Measurements from ENCODE around the gene DEGS2.

DNA sequence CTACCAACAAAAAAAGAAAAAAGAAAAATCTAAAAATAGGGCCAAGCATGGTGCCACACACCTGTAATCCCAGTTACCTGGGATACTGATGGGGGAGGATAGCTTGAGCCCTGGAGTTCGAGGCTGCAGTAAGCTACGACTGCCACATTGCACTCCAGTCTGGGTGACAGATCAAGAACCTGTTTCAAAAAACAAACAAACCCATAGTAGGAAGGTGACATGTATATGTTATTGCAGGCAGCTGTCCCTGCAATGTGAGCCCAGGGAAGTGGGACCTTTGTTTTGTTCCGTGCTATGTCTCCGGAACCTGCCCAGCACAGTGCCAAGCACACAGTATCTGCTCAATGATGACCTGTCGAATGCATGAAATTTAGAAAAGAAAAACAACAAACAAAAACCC, 42.3 kb upstream of the DEGS2 start:
- TF ChIP-seq, protein P1, sequence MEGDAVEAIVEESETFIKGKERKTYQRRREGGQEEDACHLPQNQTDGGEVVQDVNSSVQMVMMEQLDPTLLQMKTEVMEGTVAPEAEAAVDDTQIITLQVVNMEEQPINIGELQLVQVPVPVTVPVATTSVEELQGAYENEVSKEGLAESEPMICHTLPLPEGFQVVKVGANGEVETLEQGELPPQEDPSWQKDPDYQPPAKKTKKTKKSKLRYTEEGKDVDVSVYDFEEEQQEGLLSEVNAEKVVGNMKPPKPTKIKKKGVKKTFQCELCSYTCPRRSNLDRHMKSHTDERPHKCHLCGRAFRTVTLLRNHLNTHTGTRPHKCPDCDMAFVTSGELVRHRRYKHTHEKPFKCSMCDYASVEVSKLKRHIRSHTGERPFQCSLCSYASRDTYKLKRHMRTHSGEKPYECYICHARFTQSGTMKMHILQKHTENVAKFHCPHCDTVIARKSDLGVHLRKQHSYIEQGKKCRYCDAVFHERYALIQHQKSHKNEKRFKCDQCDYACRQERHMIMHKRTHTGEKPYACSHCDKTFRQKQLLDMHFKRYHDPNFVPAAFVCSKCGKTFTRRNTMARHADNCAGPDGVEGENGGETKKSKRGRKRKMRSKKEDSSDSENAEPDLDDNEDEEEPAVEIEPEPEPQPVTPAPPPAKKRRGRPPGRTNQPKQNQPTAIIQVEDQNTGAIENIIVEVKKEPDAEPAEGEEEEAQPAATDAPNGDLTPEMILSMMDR (IDR thresholded peaks at IDR 0.05) = no peak
- TF ChIP-seq POLR2A (IDR thresholded peaks at IDR 0.05) = no peak

Data from body of pancreas (tissue), 4 donors.